Neural cell (in vitro differentiated cells): Measurements from ENCODE around the gene USP3. TPM values are rescaled to one million over a fixed set of nuclear protein-coding genes. Genes with fewer than 3 reads are reported as not detected.

Experiments
- H2AFZ ChIP-seq: fragments of 200-600, 300-800 bp; sonication (generic), shearing (Covaris generic); 2 replicates; pipeline ENCODE4 v1.6.0; 2014; ENCODE audit warnings: low read depth, mild to moderate bottlenecking, antibody characterized with exemption, low read length, moderate library complexity
- H3F3A ChIP-seq: fragments of 200-600 bp; shearing (Covaris generic); 2 replicates; pipeline ENCODE4 v1.6.1; 2016; ENCODE audit warnings: mild to moderate bottlenecking, moderate library complexity, mixed read lengths, antibody characterized with exemption, low read length; ENCODE audit not compliant: insufficient read depth, poor library complexity, severe bottlenecking
- H3K27ac ChIP-seq: fragments of 200-600, 300-800 bp; sonication (generic), shearing (Covaris generic); 2 replicates; pipeline ENCODE4 v1.5.1; 2014; ENCODE audit warnings: mild to moderate bottlenecking, low read length, moderate library complexity
- H3K27me3 ChIP-seq: fragments of 300-800, 200-600 bp; sonication (generic), shearing (Covaris generic); 2 replicates; pipeline ENCODE4 v1.6.0; 2014; ENCODE audit warnings: mild to moderate bottlenecking, low read depth, low read length, moderate library complexity; ENCODE audit not compliant: insufficient read depth
- H3K36me3 ChIP-seq: fragments of 300-800, 200-600 bp; sonication (generic), shearing (Covaris generic); 2 replicates; pipeline ENCODE4 v1.5.1; 2014; ENCODE audit warnings: mild to moderate bottlenecking, antibody characterized with exemption, low read length, moderate library complexity; ENCODE audit not compliant: insufficient read depth
- H3K4me2 ChIP-seq: fragments of 300-800, 200-600 bp; sonication (generic), shearing (Covaris generic); 2 replicates; pipeline ENCODE4 v1.6.0; 2014; ENCODE audit warnings: mild to moderate bottlenecking, low read length
- H3K4me3 ChIP-seq: fragments of 300-800, 200-600 bp; sonication (generic), shearing (Covaris generic); 2 replicates; pipeline ENCODE4 v1.5.1; 2014; ENCODE audit warnings: mild to moderate bottlenecking, low read length, moderate library complexity
- H3K79me2 ChIP-seq: fragments of 200-600 bp; shearing (Covaris generic); replicated peaks from 2 replicates; pipeline ENCODE4 v1.6.0; 2014; ENCODE audit warnings: mild to moderate bottlenecking, low read length, moderate library complexity; ENCODE audit not compliant: insufficient read depth
- H3K9ac ChIP-seq: fragments of 300-800, 200-600 bp; sonication (generic), shearing (Covaris generic); 2 replicates; pipeline ENCODE4 v1.6.1; 2016; ENCODE audit warnings: mild to moderate bottlenecking, low read length, mixed read lengths
- H3K9me2 ChIP-seq: fragments of 200-600 bp; shearing (Covaris generic); 2 replicates; pipeline ENCODE4 v1.6.1; 2016; ENCODE audit warnings: mild to moderate bottlenecking, low read length, mixed read lengths; ENCODE audit not compliant: insufficient read depth
- H3K9me3 ChIP-seq: fragments of 200-600, 300-800 bp; sonication (generic), shearing (Covaris generic); 2 replicates; pipeline ENCODE4 v1.6.1; 2016; ENCODE audit warnings: mild to moderate bottlenecking, mixed run types, low read length, moderate library complexity, mixed read lengths
- H4K20me1 ChIP-seq: fragments of 200-600 bp; shearing (Covaris generic); 2 replicates; pipeline ENCODE4 v1.6.1; 2016; ENCODE audit warnings: mild to moderate bottlenecking, mixed run types; ENCODE audit not compliant: insufficient read depth
- EP300 ChIP-seq: fragments of 450-650 bp; conservative IDR thresholded peaks from 2 replicates; pipeline ENCODE4 v1.6.1; 2014; ENCODE audit warnings: antibody characterized with exemption, mild to moderate bottlenecking, moderate library complexity; ENCODE audit not compliant: poor library complexity, severe bottlenecking
- EZH2 ChIP-seq: fragments of 200-600, 300-800 bp; shearing (Covaris generic), sonication (generic); IDR thresholded peaks from 2 replicates; pipeline ENCODE4 v1.6.1; 2014; ENCODE audit warnings: antibody characterized with exemption, low read length, borderline replicate concordance, mild to moderate bottlenecking; ENCODE audit not compliant: insufficient read depth, poor library complexity, severe bottlenecking
- MXI1 ChIP-seq: fragments of 450-650 bp; conservative IDR thresholded peaks from 2 replicates; pipeline ENCODE4 v1.6.1; 2014; ENCODE audit warnings: antibody characterized with exemption, mild to moderate bottlenecking; ENCODE audit not compliant: poor library complexity, severe bottlenecking
- POLR2AphosphoS5 ChIP-seq: IDR thresholded peaks from 2 replicates; pipeline ENCODE4 v1.6.1; 2012
- RAD21 ChIP-seq: fragments of 450-650 bp; conservative IDR thresholded peaks from 2 replicates; pipeline ENCODE4 v1.6.1; 2014; ENCODE audit warnings: antibody characterized with exemption, mild to moderate bottlenecking, moderate library complexity
- SMC3 ChIP-seq: fragments of 450-650 bp; conservative IDR thresholded peaks from 2 replicates; pipeline ENCODE4 v1.6.1; 2014; ENCODE audit warnings: antibody characterized with exemption, mild to moderate bottlenecking, moderate library complexity; ENCODE audit not compliant: poor library complexity
- TAF1 ChIP-seq: IDR thresholded peaks from 2 replicates; pipeline ENCODE4 v1.6.1; 2012; ENCODE audit warnings: low read depth
- polyA plus RNA-seq: library from polyadenylated mRNA; depleted of rRNA; stranded (reverse); fragments of >200 nt; gene quantifications from 2 replicates; pipeline ENCODE4 v1.2.3, GENCODE V29; 2014
- TF ChIP-seq, protein P1 (sequence below): IDR thresholded peaks from 2 replicates; pipeline ENCODE4 v1.6.1; 2012; ENCODE audit warnings: borderline replicate concordance
- TF ChIP-seq, protein P2 (sequence below): fragments of 450-650 bp; IDR thresholded peaks from 2 replicates; pipeline ENCODE4 v1.5.1; 2014; ENCODE audit warnings: antibody characterized with exemption, mild to moderate bottlenecking, moderate library complexity; ENCODE audit not compliant: poor library complexity, severe bottlenecking

Gene USP3
- polyA plus RNA-seq, 1 donor from 2014 or later = 68.0 TPM

DNA sequence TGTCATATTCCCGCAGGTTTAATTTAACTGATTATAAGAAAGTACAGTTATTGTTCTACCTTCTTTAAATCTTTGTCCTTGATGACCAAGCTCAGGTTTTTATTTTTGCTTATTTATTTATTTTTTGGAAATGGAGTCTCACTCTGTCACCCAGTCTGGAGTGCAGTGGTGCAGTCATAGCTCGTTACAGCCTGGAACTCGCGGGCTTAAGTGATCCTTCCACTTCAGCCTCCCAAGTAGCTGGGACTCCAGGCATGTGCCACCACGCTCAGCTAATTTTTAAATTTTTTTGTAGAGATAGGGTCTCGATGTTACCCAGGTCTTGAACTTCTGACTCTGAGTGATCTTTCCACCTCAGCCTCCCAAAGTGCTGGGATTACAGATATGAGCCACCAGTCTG, 8.9 kb downstream of the USP3 start:
- Histone ChIP-seq H3K9me3 (no peaks in the 10 kb centered on the region), H3K27me3 (no peaks in the 10 kb centered on the region), H2AFZ (no peak overlapping the region), H3K36me3 (no peaks in the 10 kb centered on the region), H3K27ac (no peak overlapping the region), H3K79me2 (peaks cover 100% of the 10 kb centered on the region), H4K20me1 (peaks cover 6% of the 10 kb centered on the region), H3K4me2 (no peak overlapping the region), H3K4me3 (no peak overlapping the region), H3F3A (no peaks in the 10 kb centered on the region), H3K9ac (no peak overlapping the region), H3K9me2 (no peaks in the 10 kb centered on the region)
- no peak for TF ChIP-seq TAF1
- TF ChIP-seq EP300 = no peak
- TF ChIP-seq, protein P1, sequence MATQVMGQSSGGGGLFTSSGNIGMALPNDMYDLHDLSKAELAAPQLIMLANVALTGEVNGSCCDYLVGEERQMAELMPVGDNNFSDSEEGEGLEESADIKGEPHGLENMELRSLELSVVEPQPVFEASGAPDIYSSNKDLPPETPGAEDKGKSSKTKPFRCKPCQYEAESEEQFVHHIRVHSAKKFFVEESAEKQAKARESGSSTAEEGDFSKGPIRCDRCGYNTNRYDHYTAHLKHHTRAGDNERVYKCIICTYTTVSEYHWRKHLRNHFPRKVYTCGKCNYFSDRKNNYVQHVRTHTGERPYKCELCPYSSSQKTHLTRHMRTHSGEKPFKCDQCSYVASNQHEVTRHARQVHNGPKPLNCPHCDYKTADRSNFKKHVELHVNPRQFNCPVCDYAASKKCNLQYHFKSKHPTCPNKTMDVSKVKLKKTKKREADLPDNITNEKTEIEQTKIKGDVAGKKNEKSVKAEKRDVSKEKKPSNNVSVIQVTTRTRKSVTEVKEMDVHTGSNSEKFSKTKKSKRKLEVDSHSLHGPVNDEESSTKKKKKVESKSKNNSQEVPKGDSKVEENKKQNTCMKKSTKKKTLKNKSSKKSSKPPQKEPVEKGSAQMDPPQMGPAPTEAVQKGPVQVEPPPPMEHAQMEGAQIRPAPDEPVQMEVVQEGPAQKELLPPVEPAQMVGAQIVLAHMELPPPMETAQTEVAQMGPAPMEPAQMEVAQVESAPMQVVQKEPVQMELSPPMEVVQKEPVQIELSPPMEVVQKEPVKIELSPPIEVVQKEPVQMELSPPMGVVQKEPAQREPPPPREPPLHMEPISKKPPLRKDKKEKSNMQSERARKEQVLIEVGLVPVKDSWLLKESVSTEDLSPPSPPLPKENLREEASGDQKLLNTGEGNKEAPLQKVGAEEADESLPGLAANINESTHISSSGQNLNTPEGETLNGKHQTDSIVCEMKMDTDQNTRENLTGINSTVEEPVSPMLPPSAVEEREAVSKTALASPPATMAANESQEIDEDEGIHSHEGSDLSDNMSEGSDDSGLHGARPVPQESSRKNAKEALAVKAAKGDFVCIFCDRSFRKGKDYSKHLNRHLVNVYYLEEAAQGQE = no peak
- TF ChIP-seq SMC3 = no peak
- TF ChIP-seq RAD21 = no peak
- TF ChIP-seq MXI1 = no peak
- TF ChIP-seq, protein P2, sequence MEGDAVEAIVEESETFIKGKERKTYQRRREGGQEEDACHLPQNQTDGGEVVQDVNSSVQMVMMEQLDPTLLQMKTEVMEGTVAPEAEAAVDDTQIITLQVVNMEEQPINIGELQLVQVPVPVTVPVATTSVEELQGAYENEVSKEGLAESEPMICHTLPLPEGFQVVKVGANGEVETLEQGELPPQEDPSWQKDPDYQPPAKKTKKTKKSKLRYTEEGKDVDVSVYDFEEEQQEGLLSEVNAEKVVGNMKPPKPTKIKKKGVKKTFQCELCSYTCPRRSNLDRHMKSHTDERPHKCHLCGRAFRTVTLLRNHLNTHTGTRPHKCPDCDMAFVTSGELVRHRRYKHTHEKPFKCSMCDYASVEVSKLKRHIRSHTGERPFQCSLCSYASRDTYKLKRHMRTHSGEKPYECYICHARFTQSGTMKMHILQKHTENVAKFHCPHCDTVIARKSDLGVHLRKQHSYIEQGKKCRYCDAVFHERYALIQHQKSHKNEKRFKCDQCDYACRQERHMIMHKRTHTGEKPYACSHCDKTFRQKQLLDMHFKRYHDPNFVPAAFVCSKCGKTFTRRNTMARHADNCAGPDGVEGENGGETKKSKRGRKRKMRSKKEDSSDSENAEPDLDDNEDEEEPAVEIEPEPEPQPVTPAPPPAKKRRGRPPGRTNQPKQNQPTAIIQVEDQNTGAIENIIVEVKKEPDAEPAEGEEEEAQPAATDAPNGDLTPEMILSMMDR = no peak

DNA sequence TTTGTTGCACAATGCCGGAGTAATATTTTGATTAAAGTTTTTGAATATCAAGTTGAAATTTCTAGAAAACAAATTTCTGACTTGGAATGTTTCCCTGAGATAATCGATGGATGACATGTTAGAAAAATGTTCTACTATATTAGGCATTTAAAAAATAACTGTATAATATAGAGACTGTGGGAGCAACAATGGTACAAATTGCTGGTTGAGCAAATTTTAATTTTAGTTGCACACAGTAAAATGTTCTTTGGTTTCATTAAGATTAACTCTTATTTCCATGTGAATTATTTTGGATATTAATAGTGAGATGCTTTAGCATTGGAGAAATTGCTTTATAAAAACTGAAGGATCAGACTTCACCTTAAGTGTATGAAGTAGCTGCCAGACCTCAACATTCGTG, 9.3 kb downstream of the USP3 start:
- Histone ChIP-seq H3K27me3 (no peaks in the 10 kb centered on the region), H3K4me3 (no peak overlapping the region), H3K9me3 (no peaks in the 10 kb centered on the region), H3K27ac (no peak overlapping the region), H3K4me2 (no peak overlapping the region), H4K20me1 (peaks cover 2% of the 10 kb centered on the region), H3K9me2 (no peaks in the 10 kb centered on the region), H3K79me2 (peaks cover 99% of the 10 kb centered on the region), H2AFZ (no peak overlapping the region), H3K9ac (no peak overlapping the region), H3K36me3 (no peaks in the 10 kb centered on the region), H3F3A (no peaks in the 10 kb centered on the region)
- TF ChIP-seq, protein P2 = no peak
- TF ChIP-seq SMC3 (no peak), POLR2AphosphoS5 (no peak), TAF1 (no peak), EZH2 (no peak), RAD21 (no peak), EP300 (no peak), MXI1 (no peak)
- TF ChIP-seq, protein P1 = no peak
